HG02588 (cell line): ENCODE data around the gene UNC13C.

Experiments
- ATAC-seq: cut with Tn5 transposase; IDR thresholded peaks from one replicate; pipeline ENCODE4 v1.9.1; 2021; ENCODE audit warnings: mild to moderate bottlenecking, moderate library complexity; ENCODE audit not compliant: unreplicated experiment

Gene UNC13C

GRCh38 chr15:54608876-54609835, 630.9 kb downstream of the UNC13C start:
- ATAC-seq, result no peak

DNA sequence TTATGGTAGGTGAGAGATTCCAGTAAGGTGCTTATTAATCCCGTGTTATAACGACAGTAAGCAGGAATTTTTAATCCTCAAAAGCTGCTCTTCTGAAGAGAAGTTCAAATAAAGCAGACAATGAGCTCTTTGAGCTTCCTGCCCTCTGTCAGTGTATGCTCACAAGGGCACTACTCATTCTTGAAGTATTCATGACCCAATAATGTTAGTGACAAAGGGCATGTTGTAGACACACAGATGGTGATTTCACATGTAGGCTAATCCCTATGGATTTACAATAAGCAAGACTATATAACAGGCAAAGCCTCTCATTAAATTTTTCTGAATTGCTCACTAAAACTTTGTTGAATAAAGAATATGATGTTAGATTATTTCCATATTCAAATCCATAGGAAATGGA, 639.9 kb downstream of the UNC13C start:
- no peak for ATAC-seq

GRCh38 chr15:54619180-54619579, 640.9 kb downstream of the UNC13C start:
- ATAC-seq, result no peak

- no peak for ATAC-seq
Observed at GRCh38 chr15:54620916-54621315, 642.7 kb downstream of the UNC13C start.

- ATAC-seq, result no peak
Observed at GRCh38 chr15:54636147-54636546, 657.9 kb downstream of the UNC13C start.

DNA sequence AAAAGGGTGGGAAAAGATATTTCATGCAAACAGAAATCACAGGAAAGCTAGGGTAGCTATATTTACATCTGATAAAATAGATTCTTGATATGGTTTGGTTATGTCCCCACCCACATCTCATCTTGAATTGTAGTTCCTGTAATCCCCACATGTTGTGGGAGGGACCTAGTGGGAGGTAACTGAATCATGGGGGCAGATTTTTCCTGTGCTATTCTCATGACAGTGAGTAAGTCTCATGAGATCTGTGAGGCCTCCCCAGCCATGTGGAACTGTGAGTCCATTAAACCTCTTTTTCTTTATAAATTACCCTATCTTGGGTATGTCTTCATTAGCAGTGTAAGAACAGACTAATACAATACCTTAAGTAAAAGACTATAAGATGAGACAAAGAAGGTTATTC, 660.4 kb downstream of the UNC13C start:
- ATAC-seq, result no peak

DNA sequence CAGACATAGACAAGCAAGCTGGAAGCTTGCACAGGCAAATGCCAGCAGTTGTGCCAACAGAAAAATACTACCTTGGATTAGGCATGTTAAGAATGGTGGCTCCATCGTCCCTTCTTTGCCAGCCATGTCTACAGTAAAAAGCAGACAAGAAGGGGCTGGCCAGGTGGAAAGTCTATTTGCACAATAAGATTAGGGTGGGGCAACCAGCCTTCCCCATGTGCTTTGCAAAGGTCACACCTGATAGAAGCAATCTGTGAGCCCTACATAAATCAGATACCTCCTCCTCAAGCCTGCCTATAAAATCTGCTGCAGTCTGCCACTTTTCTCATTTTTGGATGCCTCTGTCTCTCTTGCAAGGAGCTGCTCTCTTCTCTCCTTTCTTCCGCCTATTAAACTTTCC, 662.6 kb downstream of the UNC13C start:
- ATAC-seq, result no peak

GRCh38 chr15:54644796-54645195, 666.6 kb downstream of the UNC13C start:
- no peak for ATAC-seq

DNA sequence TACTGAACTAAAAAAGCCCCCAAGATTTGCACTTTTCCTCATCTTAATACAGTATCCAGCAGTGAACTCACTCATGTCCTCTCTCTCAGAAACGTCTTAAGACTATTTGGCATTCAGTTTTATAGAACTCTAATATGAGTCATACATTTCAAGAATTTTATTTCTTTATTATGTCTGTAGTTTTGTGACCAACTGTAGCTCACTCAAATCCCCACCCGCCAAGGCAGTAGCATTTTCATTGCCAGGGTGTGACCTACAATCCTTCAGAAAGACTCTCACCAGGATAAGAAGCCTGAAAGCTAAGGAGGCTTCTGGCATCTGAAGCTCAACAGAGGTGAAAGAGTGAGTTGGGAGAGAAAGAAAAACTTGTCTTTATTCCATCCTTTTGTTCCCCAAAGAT, 681.4 kb downstream of the UNC13C start:
- no peak for ATAC-seq

GRCh38 chr15:54660356-54660755, 682.1 kb downstream of the UNC13C start:
- ATAC-seq, result no peak

- no peak for ATAC-seq
Observed at GRCh38 chr15:54675241-54675640, 697.0 kb downstream of the UNC13C start.

DNA sequence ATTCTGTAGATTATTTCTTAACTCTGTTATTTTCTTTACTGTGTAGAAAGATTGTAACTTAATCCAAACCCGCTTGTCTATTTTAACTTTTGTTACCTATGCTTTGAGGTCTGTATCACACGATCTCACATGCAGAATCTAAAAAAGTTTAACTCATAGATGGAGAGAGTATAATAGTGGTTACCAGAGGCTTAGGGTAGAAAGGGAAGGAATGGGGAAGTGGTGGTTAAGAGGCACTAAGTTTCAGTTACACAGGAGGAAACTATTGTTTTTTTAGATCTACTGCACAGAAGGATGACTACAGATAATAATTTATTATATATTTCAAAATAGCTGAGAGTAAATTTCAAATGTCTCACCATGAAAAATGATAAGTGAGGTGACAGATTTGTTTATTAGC, 703.3 kb downstream of the UNC13C start:
- ATAC-seq, result no peak
